B cell (primary cell): ENCODE results near the gene ITGA5. TPM values are rescaled to one million over a fixed set of nuclear protein-coding genes. Genes with fewer than 3 reads are reported as not detected.

Experiments
- ATAC-seq: fragments of 200-7000 bp; cut with Tn5 transposase; one replicate; pipeline ENCODE4 v1.10.0; 2021; ENCODE audit warnings: low read depth, mild to moderate bottlenecking, moderate number of reproducible peaks, moderate library complexity
- CTCF ChIA-PET: fragments of 350-600 bp; sonication (Branson Sonifier 250); formaldehyde crosslinking; loops from one replicate; lab custom pipeline; 2021; ENCODE audit warnings: antibody characterized with exemption, inconsistent platforms; lab: Charles Lee
- POLR2A ChIA-PET: fragments of 350-600 bp; sonication (Branson Sonifier 250); formaldehyde crosslinking; loops from one replicate; lab custom pipeline; 2021; ENCODE audit warnings: antibody characterized with exemption; lab: Charles Lee
- DNase-seq: peaks from one replicate; pipeline ENCODE4 v3.0.0; 2013
- H2AFZ ChIP-seq: 2 replicates; pipeline ENCODE4 v1.6.1; 2012; ENCODE audit warnings: mild to moderate bottlenecking, low read depth, low read length; ENCODE audit not compliant: insufficient read depth, poor library complexity, severe bottlenecking
- H3K27ac ChIP-seq, 2 donors: 1 replicate in 1 of 2; 2 replicates in 1 of 2; pipeline ENCODE4 v1.5.1; 2012 to 2013; ENCODE audit warnings: low read length in 2 of 2, mild to moderate bottlenecking in 2 of 2, moderate library complexity in 1 of 2
- H3K27me3 ChIP-seq, 4 experiments: fragments of 200-600 bp in 1 of 4; sonication (generic) in 1 of 4; replicated peaks in 1 of 4; 1 replicate in 2 of 4; 2 replicates in 2 of 4; pipeline versions ENCODE4 v1.6.1 to v1.7.0; 2013 to 2016; ENCODE audit warnings: low read length in 3 of 4, mild to moderate bottlenecking in 2 of 4, mixed read lengths in 1 of 4, moderate library complexity in 1 of 4; ENCODE audit not compliant: insufficient read depth in 4 of 4, control insufficient read depth in 3 of 4; ENCODE audit errors: control extremely low read depth in 1 of 4
- H3K36me3 ChIP-seq, 2 experiments: replicated peaks in 1 of 2; 1 replicate in 1 of 2; 2 replicates in 1 of 2; pipeline versions ENCODE4 v1.6.1 to v1.7.1; 2013; ENCODE audit warnings: low read length in 1 of 2; ENCODE audit not compliant: insufficient read depth in 2 of 2, control insufficient read depth in 1 of 2; ENCODE audit errors: control extremely low read depth in 1 of 2, extremely low read depth in 1 of 2
- H3K4me1 ChIP-seq, 2 donors: fragments of 200-600 bp in 1 of 2; sonication (generic) in 1 of 2; 1 replicate in 1 of 2; 2 replicates in 1 of 2; pipeline versions ENCODE4 v1.5.1 to v1.6.1; 2013 to 2017; ENCODE audit warnings: low read length in 2 of 2; ENCODE audit not compliant: control insufficient read depth in 2 of 2, insufficient read depth in 2 of 2
- H3K4me2 ChIP-seq: replicated peaks from 2 replicates; pipeline ENCODE3; 2012; ENCODE audit warnings: mild to moderate bottlenecking, low read depth, low read length; ENCODE audit not compliant: poor library complexity, severe bottlenecking
- H3K4me3 ChIP-seq, 5 experiments: fragments of 200-600 bp in 1 of 5; sonication (generic) in 1 of 5; 1 replicate in 3 of 5; 2 replicates in 2 of 5; pipeline versions ENCODE4 v1.5.1 to v1.7.0; 2011 to 2016; ENCODE audit warnings: low read length in 4 of 5, mild to moderate bottlenecking in 4 of 5, low read depth in 2 of 5, control low read depth in 1 of 5, moderate library complexity in 1 of 5; ENCODE audit not compliant: insufficient read depth in 1 of 5; ENCODE audit errors: control extremely low read depth in 1 of 5, extremely low read depth in 1 of 5
- H3K79me2 ChIP-seq: fragments of 200-600 bp; sonication (generic); one replicate; pipeline ENCODE4 v1.6.0; 2016; ENCODE audit warnings: low read length; ENCODE audit not compliant: control insufficient read depth, insufficient read depth
- H3K9ac ChIP-seq: fragments of 200-600 bp; sonication (generic); 2 replicates; pipeline ENCODE4 v1.6.1; 2017; ENCODE audit warnings: mild to moderate bottlenecking, low read length, moderate library complexity
- H3K9me3 ChIP-seq, 3 donors: one replicate each; pipeline versions ENCODE4 v1.6.1 to v1.7.1; 2013; ENCODE audit warnings: low read length in 2 of 3; ENCODE audit not compliant: control insufficient read depth in 2 of 3, insufficient read depth in 1 of 3; ENCODE audit errors: control extremely low read depth in 1 of 3
- H4K20me1 ChIP-seq: 2 replicates; pipeline ENCODE4 v1.6.0; 2012; ENCODE audit warnings: mild to moderate bottlenecking, low read length; ENCODE audit not compliant: insufficient read depth, control insufficient read depth, poor library complexity, severe bottlenecking
- H3K27ac Mint-ChIP-seq: one replicate; pipeline ENCODE4 v1.8.0; 2021; ENCODE audit warnings: mixed read lengths
- H3K27me3 Mint-ChIP-seq: one replicate; pipeline ENCODE4 v1.8.0; 2021; ENCODE audit warnings: mixed read lengths
- H3K4me1 Mint-ChIP-seq: one replicate; pipeline ENCODE4 v1.8.0; 2021; ENCODE audit warnings: mixed read lengths
- H3K4me3 Mint-ChIP-seq: one replicate; pipeline ENCODE4 v1.8.0; 2021; ENCODE audit warnings: mixed read lengths
- H3K9me3 Mint-ChIP-seq: one replicate; pipeline ENCODE4 v1.8.0; 2022; ENCODE audit warnings: mixed read lengths; ENCODE audit not compliant: insufficient read depth
- EZH2 ChIP-seq: IDR thresholded peaks from 2 replicates; pipeline ENCODE4 v1.6.1; 2012; ENCODE audit warnings: borderline replicate concordance, low read depth, mild to moderate bottlenecking, moderate library complexity, low read length; ENCODE audit not compliant: insufficient read depth, poor library complexity, severe bottlenecking
- WGBS: methylation state at CpG from one replicate; pipeline ENCODE4 v1.1.5; 2013; ENCODE audit warnings: missing lambda C conversion rate; ENCODE audit not compliant: insufficient coverage; 5-methylcytosine and 5-hydroxymethylcytosine counted together
- intact Hi-C: fragments of 100-400 bp; cut with micrococcal nuclease; formaldehyde crosslinking; loops from one replicate; pipeline ENCODE4 v1.10.0; 2022
- polyA plus RNA-seq: library from polyadenylated mRNA; depleted of rRNA; stranded (reverse); fragments of >200 nt; gene quantifications from 2 replicates; pipeline ENCODE4 v1.2.3, GENCODE V29; 2012
- total RNA-seq, 2 donors: library from RNA; stranded (reverse); fragments of 120-200 nt in 1 of 2; gene quantifications; 1 replicate in 1 of 2; 2 replicates in 1 of 2; pipeline versions ENCODE4 v1.2.3 to v1.2.4, GENCODE V29; 2013 to 2022
- TF ChIP-seq, protein P1 (sequence below): fragments of 200-600 bp; IDR thresholded peaks from one replicate; pipeline ENCODE4 v1.8.0; 2022; ENCODE audit warnings: antibody characterized with exemption, mild to moderate bottlenecking

Gene ITGA5
- total and polyA plus RNA-seq, 2 donors (not counting 1 experiment from before 2014, with no cell fraction given): 3.6 to 6.1 TPM

DNA sequence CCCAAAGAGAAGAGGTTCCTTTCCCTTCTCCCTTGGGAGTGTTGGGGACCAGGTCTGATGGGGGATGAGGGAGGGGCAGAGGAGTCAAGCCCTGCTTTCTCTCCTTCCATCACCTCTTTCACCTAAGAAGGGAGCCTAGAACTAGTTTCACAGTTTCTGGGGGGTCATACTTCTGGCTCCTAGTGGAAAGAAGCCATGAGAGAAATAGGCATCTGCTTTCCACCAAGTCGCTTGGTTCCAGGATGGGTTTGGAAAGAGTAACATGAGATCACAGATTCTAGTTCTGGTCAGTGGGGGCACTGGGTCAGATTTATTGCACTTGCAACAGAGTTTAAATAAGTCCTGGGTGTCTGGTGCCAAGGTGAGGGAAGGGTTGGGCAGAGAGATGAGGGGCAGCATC lies 24.1 kb downstream of the ITGA5 start:
- Histone ChIP-seq H4K20me1 (no peaks in the 10 kb centered on the region), H3K4me1 (peaks cover 23 to 33% of the 10 kb centered on the region in 2 donors), H2AFZ (no peak overlapping the region), H3K79me2 (peaks cover 6% of the 10 kb centered on the region), H3K36me3 (no peaks in the 10 kb centered on the region), H3K9ac (no peak overlapping the region), H3K27ac (no peak overlapping the region), H3K4me3 (no peak overlapping the region), H3K9me3 (no peaks in the 10 kb centered on the region), H3K4me2 (no peak overlapping the region), H3K27me3 (no peaks in the 10 kb centered on the region)
- ATAC-seq: no peak
- TF ChIP-seq, protein P1, sequence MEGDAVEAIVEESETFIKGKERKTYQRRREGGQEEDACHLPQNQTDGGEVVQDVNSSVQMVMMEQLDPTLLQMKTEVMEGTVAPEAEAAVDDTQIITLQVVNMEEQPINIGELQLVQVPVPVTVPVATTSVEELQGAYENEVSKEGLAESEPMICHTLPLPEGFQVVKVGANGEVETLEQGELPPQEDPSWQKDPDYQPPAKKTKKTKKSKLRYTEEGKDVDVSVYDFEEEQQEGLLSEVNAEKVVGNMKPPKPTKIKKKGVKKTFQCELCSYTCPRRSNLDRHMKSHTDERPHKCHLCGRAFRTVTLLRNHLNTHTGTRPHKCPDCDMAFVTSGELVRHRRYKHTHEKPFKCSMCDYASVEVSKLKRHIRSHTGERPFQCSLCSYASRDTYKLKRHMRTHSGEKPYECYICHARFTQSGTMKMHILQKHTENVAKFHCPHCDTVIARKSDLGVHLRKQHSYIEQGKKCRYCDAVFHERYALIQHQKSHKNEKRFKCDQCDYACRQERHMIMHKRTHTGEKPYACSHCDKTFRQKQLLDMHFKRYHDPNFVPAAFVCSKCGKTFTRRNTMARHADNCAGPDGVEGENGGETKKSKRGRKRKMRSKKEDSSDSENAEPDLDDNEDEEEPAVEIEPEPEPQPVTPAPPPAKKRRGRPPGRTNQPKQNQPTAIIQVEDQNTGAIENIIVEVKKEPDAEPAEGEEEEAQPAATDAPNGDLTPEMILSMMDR: no peak
- no peak for TF ChIP-seq EZH2
- Mint-ChIP-seq H3K27ac (no peak overlapping the region), H3K9me3 (no peaks in the 10 kb centered on the region), H3K27me3 (no peaks in the 10 kb centered on the region), H3K4me1 (peaks cover 29% of the 10 kb centered on the region), H3K4me3 (no peak overlapping the region)
- WGBS: 100% methylated on average over 1 of the region's 1 CpG
- CTCF ChIA-PET: interaction anchor here (1.0 to 12.3 kb wide), 9 partner anchors 8 to 143 kb away, joined by 3 to 1030 read pairs (median 5); partner anchors contain the start of gene ITGA5
- POLR2A ChIA-PET: no interaction called here
- no peak for DNase-seq
- intact Hi-C loops: loop anchor here (1.0 to 5.0 kb wide), 2 partner anchors 102 to 144 kb away; partner anchors contain the start of gene NCKAP1L

DNA sequence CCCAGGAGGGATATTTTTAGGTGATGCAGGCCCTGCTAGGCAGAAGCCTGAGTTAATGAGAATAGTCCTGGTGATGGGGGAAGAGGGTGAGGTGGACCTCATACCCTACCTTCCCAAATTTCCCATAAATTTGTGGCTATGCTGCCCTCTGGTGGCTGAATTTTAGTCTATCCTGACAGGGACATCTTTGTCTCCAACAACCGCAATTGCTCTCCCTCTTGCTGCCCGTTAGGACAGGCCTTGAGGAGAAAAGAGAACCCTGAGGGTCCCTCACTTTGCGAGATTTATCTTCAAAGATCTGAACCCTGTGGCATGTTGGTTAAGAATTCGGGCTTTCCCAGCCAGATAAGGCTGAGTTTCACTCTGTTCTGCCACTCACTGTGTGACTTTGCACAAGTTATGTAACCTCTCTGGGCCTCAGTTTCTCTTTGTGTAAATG lies 24.8 kb downstream of the ITGA5 start:
- Histone ChIP-seq H3K27me3 (no peaks in the 10 kb centered on the region), H3K9me3 (no peaks in the 10 kb centered on the region), H3K27ac (no peak overlapping the region), H3K4me3 (no peak overlapping the region), H3K4me2 (peak overlapping the region; percentile 8), H3K36me3 (no peaks in the 10 kb centered on the region), H4K20me1 (no peaks in the 10 kb centered on the region), H3K4me1 (peaks cover 30 to 40% of the 10 kb centered on the region in 2 donors), H2AFZ (no peak overlapping the region), H3K79me2 (peaks cover 6% of the 10 kb centered on the region), H3K9ac (no peak overlapping the region)
- CTCF ChIA-PET: interaction anchor here (0.5 to 4.5 kb wide), 11 partner anchors 15 to 179 kb away, joined by 3 to 49 read pairs (median 4); no protein-coding TSS in a partner anchor
- ATAC-seq (no peak), DNase-seq (peak; percentile 70)
- 68% methylated on average over 3 of the region's 4 CpGs for WGBS
- Mint-ChIP-seq H3K4me3 (peak overlapping the region; percentile 17), H3K9me3 (no peaks in the 10 kb centered on the region), H3K27ac (no peak overlapping the region), H3K27me3 (no peaks in the 10 kb centered on the region), H3K4me1 (peaks cover 36% of the 10 kb centered on the region)
- POLR2A ChIA-PET: no interaction called here
- TF ChIP-seq, protein P1: peak; percentile 77
- TF ChIP-seq EZH2: no peak
- intact Hi-C loops: loop anchor here (1.0 kb wide), 1 partner anchor 143 kb away; no protein-coding TSS in a partner anchor
